ENCODE measurements around the gene CDKAL1.

Gene CDKAL1

GRCh38 chr6:20839630-20840029 is 305.4 kb downstream of the CDKAL1 start:
- no peak for DNase-seq

GRCh38 chr6:20840675-20841074 is 306.4 kb downstream of the CDKAL1 start:
- DNase-seq: no peak

- no peak for DNase-seq
Observed at GRCh38 chr6:20841806-20842205, 307.5 kb downstream of the CDKAL1 start.

DNA sequence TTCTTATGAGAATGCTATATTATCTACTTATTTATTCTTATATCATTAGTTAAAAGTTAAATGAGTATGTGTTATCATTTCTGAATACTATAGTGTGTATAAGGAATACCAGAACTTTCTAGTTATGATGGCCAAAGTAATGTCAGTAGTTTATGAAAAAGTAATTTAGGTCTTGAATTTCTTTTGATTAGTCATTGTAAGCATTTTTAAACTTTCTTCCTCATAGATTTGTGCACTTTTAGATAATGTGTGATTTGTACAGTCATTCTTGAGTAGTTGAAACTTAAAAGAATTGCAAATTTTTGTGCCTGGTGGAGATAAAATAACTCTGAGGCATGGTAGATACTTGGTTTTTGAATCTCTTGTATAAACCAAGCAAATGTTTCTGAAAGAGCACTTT is 311.3 kb downstream of the CDKAL1 start:
- no peak for DNase-seq

DNA sequence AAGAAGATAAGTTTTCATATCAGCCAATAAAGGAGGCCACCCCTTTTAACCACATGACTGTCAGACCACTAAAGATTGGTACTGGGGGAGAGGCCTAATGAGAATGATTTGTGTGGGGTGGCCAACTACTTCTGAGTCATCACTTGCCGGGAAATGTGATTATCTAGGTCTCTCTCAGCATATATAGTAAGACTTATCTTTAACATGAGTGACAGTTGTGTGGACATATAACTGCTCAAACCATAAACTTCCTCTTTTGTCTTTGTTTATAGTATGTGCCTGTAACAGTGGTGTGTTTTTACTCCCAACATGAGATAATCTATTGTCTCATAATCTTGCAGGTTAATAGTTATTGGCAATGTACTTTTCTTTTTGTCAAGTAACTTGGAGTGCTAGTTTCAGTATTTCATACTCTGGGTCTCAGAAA is 312.4 kb downstream of the CDKAL1 start:
- DNase-seq: no peak

DNA sequence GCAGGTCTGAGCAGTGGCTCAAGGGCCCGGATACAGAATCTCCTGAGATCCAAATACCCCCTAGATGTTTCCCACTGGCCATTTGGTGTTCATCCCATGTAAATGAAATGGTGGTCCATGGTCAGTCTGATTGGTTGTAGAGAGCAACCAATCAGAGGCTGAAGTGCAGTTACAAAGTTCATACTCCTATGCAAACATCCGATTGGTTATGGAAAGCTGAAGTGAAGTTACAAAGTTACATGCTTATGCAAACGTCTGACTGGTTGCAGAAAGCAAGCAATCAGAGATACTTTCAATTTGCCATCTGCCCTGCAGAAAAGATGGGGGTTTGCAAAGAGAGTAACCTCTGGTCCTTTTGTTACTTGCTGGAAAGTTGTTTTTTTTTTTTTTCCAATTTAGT is 313.6 kb downstream of the CDKAL1 start:
- DNase-seq: no peak

DNA sequence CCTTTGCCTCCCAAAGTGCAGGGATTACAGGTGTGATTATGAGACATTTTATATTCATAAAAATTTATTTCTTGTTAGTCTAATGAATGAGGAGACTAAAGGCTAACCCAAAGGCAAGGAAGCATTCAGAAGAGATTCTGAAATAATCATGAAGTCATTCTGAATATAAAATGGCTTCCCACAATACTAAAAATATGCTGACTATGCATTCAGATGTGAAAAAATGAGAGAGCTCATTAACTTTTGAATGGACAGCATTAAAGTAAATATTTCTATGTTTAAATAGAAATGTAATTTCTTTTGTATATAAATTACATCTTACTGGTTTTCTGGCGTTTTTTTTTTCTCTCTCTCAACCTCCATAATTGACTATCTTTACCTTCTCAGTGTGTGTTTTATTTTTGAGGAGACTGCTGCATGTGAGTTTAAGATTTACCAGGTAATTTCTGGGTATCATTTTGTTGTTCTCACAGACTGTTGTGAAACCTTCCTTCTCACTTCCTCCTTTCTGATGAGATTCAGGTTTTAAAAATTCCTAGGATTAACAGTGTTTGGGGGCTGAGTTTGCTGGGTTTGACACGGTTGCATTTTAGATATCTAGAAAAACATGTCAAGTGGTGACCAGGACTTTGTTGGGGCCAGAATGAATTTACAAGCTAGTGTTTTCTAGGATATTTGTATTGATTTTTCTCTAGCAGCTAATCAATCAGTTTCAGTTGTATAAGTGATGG is 316.6 kb downstream of the CDKAL1 start:
- DNase-seq: no peak

- DNase-seq: no peak
Observed at GRCh38 chr6:20851795-20852194, 317.5 kb downstream of the CDKAL1 start.

GRCh38 chr6:20853828-20854227 is 319.6 kb downstream of the CDKAL1 start:
- no peak for DNase-seq

DNA sequence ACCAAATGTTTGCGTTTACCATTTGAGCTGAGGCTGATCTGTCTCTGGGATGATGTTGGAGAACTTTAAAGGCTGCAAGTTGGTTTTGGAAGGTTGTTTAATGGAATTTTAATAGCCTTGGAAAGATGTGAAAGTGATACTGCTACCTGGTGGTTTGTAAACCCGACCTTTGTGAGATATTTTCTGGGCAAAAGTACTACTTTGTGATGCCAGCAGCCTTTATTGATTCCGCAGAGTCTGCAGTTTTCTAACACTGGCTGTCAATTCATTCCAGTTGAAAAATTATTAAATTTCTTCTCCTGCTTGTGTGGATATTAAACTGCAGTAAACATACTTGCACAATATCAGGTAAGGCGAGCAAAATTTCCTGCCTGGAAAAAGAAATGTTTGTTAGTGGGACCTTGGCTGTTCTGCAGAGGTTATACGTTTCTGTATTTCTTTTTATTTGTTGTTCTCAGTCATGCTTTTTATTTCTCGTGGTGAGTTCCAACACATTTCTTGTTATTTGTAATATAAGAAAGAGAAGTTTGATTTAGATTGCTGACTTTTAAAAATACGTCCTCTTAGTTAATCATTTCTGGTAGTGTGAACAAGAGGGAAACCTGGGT is 322.5 kb downstream of the CDKAL1 start:
- no peak for DNase-seq

- DNase-seq: no peak
Observed at GRCh38 chr6:20861481-20861880, 327.2 kb downstream of the CDKAL1 start.

GRCh38 chr6:20866036-20866435 is 331.8 kb downstream of the CDKAL1 start:
- DNase-seq: no peak

GRCh38 chr6:20866935-20867703 is 332.9 kb downstream of the CDKAL1 start:
- DNase-seq: no peak

DNA sequence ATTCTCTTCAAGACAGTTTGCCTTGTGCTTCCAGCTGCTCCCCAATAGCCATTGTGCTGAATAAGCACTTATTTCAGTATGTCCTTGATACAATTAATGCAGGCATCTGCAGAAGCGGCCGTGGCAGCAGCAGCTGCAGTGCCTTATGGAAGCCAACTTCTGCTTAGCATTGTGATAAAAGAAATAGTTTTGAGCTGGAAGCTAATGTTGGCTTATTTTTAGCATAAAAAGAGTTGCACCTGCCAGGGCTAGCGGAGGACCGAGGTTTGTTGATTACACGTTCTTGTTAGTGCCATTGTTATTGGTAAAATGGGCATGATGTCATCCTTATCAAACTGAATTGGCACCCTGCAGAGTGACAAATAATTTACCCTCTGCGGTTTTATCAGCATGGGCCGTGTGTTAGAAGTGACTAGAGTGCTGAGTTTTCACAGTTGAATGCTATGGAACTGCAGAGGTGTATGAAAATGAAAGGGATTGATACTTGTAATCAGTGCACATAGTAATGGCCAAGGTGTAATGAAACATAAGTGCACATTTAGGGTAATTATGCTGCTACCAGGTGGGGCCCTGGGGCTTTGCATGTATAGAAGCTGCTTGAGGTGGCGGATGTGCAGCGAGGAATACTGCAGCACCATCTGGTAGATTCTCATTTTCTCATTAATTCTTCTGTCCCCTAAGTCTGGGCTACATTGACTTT is 334.3 kb downstream of the CDKAL1 start:
- DNase-seq: no peak

- no peak for DNase-seq
Observed at GRCh38 chr6:20870021-20870420, 335.8 kb downstream of the CDKAL1 start.

DNA sequence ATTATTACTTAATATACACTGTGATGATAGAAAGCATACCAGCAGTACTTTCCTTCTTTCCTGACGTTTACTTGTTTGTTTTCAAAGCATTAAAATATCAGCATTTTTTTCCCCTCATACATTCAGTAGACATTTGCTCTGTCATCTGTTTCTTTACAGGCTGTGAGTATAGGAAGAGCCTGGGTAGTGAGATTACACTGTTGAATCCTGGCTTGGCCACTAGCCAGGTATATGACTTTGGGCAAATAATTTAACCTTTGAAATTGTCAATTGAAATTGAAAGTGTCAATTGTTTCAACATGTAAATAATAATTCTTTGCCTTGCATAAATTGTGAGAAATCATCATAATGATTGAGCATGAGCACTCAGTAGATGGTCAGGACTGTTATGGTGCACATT is 336.2 kb downstream of the CDKAL1 start:
- DNase-seq: no peak

GRCh38 chr6:20873425-20874190 is 339.4 kb downstream of the CDKAL1 start:
- no peak for DNase-seq

DNA sequence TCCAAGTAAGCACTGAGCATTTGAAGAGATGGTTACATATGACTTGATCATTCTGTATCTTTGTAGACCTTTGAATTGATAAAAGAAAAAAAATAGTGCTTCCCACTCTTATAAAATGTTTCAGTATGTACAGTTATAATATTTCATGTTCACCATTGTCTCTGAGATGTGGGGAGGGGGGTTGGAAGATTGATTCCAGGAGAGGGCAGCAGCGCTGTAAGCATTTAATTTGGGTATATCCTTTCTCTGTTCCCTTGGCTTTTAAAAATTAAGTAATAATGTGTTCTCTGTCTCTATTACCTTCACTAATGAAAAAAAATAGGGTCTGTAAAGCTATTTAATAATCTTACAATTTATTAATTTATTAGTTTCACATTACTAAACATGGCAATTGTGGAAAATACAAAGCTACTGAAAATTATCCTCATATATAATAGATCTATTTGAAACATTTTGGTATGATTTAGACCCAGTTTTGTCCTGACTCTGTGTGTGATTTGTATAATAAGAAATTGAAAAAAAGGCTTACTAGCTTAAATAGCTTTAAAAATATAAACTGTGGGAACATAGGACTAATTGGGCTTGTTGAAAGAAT is 341.2 kb downstream of the CDKAL1 start:
- no peak for DNase-seq

- DNase-seq: no peak
Observed at GRCh38 chr6:20876036-20876435, 341.8 kb downstream of the CDKAL1 start.

- DNase-seq: no peak
Observed at GRCh38 chr6:20876561-20876960, 342.3 kb downstream of the CDKAL1 start.

Measured in right kidney (tissue), 1 donor.